SIG-M5 treated with dmso at 0.1 percent for 504 hours (cell line): ENCODE results near the gene SDK2.

Source experiments
- DNase-seq: peaks from one replicate; lab custom pipeline; 2025; ENCODE audit not compliant: unreplicated experiment; lab: John Stamatoyannopoulos, UW

Gene SDK2

DNA sequence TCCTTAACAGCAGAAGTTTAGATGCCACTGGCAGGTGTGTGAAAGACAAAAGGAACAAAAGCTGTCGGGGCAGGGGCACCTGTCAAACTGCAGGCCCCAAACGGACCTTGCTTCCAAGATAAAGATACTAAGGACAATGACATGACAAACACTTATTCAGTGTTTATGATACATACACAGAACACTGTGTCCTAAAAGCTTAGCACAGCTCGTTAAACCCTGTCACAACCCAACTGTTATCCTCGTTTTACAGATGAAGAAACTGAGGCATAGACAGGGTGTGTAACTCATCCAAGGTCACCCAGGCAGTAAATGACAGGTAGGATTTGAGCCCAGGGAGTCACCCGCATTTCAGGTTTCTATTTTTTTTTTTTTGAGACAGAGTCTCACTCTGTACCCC is 9.6 kb downstream of the SDK2 start:
- DNase-seq = no peak

DNA sequence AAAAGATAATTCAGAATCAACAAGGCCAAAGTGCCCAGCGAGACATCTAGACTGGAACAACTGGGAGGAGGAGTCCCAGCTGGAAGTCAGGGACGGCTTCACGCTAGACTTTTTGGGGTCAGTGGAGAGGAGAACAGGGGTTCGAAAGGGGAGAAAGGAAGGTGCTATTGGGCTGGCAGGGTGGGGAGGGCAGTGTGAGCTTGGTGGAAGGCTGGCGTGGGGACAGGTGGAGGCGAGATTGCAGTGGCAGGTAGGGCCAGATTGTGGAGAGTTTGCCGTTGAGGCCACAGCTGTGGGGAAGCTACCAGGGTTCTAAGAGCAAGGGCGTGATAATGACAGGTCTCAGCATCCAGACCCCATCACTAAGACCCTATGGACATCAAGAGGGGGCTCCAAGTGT is 10.5 kb downstream of the SDK2 start:
- DNase-seq = no peak

DNA sequence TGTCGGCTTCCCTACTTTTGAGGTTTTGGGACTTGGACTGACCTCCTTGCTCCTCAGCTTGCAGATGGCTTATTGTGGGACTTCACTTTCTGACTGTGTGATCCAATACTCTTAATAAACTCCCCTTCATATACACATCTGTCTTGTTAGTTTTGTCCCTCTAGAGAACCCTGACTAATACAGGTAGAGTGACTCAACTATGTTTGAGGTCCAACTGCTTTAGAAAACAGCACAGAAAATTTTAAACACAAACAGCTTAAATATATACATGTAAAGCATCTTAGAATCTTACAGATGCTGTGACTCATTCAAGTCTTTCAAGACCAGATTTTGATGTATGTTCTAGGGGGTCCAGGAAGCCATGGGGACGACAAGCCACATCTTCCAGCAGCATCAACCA is 11.7 kb downstream of the SDK2 start:
- DNase-seq = no peak

DNA sequence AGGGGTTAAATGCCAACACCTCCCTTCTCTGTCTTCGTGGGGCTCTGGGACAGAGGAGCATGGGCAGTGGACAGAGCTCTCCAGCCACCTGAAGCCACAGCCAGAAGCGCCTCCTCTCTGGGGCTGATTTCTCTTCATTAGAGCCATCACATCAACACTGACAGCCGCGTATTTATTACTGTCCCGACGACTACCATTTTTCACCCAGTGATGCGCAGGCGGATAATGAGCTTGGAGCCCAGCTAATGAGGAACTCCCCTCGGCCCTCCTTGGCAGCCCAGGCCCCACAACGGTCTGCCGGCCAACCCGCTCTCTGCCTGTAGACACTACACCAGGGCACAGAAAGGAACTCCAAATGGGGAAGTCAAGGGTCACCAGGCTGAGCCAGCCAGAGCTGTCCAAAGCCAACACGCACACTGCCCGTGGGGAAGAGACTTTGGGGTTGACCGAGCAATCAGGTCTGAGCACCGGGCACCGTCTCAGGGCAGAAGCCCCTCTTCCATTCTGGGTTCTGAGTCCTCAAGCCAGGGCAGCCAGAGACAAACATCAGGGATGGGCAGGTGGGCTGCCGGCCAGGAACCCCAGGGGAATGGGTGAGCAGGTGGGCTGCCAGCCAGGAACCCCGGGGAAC is 13.2 kb downstream of the SDK2 start:
- no peak for DNase-seq

DNA sequence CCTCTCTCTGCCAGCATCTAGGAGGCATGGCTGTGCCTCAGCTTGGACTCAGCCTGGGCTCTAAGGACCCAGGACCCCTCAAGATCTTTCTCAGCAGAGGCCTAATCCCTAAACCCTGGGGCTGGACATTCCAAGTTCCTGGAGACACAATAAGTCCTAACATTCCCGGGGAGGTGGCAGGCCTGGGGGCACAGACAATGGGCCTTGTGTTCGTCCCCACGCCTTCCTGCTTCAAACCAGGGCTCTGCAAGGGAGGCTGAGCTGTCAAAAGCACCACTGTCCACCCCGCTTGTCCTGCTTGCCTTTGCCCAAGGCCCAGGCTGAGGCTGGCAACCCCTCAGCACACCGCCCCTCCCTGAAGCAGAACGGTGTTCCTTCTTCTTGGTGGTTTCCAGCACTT is 13.7 kb downstream of the SDK2 start:
- DNase-seq = no peak

DNA sequence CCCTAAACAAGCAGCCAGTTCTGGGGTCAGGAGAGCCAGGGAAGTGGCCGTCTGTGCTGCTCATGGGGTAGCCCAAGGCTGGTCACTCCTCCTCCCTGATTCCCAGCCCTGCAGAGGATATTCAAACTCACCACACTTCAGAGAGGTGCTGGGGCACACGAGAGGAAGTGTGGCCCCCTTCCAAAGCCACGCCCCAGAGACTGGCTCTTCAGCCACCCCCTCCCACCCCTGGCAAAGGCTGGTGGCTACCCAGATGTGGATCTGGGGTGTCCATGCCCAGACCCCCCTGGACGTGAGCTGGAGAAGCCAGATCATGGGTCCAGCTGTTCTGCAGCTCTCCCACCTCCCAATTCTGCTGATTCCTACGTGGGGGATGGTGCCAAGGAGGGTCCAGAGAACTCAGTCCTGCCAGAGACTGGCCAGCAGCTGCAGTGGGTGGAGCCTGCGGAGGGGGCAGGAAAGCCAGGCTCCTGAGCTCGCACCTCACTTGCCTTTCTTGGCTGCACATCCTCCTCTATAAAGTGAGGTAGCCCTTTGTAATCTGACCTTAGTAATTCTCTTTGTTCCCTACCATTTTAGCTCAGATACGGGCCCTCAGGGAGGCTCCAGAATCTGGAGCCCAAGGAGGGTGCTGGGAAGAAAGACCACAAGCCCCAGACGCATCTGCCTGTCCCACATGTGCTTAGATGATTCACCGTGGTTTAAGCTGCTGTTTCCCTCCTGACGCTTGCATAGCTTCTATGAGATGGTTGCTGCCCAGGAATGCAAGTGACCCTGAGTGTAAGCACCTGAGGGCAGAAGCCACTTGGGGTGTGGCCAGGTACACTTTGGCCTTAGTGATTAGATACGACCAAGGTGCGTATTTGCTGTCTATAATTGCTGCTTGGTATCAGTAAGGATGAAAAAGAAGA is 15.3 kb downstream of the SDK2 start:
- DNase-seq = no peak

DNA sequence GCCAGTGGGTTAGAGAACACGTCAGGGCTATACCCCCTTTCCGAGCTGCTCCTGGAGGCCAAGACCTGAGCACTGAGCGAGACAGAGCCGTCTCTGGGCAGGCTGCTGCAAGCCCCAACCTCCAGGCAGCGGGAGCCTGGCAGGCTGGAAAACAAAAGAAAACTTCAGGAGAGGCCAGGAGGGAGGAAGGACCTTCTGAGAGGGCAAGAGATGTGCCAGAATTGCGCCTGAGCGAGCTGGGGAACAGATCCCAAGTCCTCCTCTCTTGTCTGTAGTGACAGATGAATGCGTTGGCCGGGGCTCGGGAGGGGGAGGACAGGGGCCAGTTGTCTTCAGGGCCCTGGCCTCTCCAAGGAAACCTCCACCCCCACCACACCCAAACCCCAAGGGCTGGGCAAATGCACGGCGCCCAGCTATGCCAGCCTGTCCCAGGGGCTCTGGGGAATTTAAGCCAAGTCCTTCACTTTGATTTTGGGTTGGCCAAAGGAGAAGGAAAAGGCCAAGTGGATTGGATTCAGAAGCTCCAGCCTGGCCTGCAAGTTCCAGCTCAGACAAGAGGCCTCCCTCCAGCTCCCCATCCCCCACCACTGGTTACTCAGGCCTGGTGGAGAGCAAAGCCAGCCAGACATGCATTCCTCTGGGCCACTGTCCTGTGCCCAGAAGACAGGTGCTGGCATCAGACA is 18.1 kb downstream of the SDK2 start:
- DNase-seq = no peak

DNA sequence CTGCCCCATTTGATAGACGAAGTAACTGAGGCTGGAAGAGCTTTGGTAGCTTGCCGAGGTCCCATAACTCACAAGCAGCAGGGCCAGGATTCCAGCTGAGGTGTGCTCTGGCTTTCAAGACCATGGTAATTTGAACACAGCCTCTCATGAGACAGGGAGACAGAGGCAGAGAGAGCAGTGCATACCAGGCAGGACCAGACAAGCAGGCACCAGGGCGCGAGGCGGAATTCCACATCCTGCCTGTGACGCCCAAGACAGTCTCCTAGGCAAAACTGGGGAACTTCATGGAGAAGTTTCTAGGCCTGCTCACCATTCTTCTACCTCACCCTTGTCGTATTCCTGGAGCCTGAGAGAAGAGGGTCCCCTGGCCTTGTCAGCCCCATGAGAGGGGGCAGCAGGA is 19.2 kb downstream of the SDK2 start:
- no peak for DNase-seq

DNA sequence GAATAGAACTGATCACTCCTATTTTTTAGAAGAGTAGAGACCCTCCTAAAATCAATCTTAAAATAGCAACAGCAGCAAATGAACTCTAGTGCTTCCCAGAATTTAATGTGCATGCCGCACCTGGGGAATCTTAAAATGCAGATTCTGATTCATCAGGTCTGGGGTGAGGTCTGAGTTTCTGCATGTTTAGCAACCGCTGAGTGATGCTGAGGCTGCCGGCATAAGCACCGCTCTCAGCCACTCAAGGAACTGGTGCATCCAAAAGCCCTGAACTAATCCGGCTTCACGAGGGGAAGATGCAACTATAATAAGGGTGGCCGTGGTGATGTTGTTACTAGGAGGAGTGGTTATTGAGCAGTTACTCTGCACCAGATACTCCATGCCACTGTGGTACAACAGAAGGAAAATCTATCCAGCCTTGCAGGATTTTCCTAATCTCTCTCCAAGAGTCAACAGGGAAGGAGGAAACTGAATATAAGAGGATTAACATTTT is 19.7 kb downstream of the SDK2 start:
- DNase-seq = no peak

DNA sequence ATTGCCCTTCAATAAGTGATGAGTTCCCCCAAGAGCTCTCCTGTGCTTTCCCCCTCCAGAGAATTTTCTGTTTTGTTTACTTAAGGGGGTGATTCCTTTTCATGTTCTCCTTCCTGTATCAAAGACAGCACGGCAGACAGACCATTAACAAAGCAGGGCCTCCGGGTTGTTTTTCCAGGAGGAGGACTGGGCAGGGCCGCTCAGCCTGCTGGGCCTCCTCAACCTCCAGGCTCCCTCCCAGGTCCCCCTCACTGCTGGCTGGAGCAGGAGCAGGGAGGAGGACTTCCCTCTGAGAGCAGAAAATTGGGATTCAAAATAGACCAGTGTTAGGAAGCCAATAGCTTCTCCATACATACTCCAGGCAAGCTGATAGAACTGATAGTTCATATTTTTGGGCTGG is 20.4 kb downstream of the SDK2 start:
- DNase-seq = no peak

DNA sequence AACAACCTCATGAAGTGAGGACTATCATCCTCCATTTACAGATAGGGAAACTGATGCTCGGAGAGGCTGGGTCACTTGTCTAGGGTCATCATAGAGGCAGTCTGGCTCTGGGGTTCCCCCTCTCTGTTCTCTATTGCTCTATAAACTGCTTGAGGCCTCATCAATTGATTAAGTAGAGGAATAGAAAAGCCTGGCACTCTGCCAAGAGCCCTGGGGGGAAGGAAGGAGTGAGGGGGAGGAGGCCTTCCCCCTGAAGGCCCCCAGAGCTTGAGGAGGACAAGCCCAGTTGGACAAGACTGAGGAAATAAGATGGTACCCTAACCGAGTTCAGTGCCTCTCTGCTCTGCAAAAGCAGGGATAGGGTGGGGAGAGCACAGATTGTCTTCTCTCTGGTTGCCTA is 21.0 kb downstream of the SDK2 start:
- DNase-seq = no peak

DNA sequence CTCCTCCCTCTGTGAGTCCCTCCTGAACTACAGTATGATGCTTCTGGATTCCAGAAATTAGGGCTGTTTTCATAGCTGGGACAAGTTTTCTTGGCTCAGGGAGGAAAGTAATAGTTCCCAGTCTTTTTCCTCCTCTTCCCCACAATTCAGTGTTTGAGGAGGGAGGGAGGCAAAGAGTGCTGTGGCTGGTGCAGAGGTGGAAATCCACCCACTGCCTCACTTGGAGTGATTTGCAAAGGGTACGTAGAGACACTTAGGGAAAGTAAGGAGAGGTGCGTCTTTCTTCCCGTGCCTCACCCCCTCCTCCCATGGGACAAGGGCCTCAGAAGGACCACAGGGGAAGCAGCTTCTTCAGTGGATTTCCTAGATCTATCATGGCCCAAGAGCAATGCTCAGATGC is 21.9 kb downstream of the SDK2 start:
- no peak for DNase-seq

DNA sequence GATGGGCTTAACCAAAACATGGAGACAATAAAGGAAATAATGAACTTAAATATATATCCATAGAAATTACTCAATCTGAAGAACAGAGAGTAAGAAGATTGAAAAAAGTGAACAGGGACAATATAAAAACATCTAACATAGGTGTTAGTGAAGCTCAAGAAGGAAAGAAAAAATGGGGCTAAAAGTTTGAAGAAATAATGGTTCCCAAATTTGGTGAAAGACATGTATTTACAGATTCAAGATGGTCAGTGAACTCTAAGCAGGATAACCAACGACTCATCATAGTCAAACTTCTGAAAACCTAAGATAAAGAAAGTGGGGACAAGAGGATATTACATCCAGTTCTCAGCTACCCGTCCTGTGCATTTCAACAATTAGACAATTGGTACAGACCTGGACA is 22.6 kb downstream of the SDK2 start:
- no peak for DNase-seq

DNA sequence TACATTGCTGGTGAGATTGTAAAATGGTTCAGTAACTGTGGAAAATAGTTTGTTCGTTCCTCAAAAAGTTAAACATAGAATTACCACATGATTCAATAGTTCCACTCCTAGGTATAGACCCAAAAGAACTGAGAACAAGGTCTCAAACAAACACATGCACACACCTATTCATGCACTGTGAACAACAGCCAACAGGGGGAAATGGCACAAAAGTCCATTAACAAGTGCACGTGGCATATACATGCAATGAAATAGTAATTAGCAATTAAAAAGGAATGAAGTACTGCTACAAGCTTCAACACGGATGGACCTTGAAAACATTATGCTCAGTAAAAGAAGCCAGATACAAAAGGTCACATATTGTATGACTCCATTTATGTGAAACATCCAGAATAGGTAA is 23.8 kb downstream of the SDK2 start:
- DNase-seq = no peak

DNA sequence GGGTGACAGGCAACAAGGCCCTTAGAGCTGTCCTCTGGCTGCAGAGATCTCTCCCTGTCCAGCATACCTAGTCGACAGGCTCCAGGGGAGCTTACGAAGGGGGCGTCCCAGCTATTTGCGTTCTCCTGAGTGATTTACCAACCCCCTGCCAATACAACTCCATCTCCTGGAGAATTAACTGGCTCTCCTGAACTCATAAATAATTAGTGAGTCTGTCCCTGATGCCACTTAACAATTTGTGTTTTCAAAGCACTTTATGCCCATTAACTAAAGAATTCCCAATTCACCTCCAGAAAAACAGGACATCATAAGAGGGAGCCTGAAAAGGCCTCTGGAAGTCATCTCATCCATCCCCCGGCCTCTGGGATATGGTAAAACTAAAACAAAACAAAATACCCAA is 26.7 kb downstream of the SDK2 start:
- DNase-seq = no peak

DNA sequence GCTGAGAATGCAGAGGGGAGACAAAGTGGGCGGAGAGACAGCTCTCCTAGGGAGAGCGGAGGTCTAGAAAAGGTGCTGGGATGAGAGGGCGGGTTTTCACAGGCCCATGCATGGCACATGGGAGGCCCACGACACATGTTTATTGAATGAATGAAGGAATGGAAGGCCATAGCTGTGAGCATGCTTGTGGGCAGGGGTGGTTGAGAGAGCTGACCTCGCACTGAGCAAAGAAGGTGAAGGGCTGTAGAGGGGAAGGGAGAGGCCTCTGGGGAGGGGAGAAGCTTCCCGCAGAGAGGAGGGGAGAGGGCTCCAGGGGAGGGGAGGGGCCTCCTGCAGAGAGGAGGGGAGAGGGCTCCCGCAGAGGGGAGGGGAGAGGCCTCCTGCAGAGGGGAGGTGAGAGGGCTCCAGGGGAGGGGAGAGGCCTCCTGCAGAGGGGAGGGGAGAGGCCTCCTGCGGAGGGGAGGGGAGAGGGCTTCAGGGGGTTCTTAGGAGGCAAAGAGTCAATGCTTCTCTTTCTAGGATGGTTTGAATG is 27.3 kb downstream of the SDK2 start:
- no peak for DNase-seq

DNA sequence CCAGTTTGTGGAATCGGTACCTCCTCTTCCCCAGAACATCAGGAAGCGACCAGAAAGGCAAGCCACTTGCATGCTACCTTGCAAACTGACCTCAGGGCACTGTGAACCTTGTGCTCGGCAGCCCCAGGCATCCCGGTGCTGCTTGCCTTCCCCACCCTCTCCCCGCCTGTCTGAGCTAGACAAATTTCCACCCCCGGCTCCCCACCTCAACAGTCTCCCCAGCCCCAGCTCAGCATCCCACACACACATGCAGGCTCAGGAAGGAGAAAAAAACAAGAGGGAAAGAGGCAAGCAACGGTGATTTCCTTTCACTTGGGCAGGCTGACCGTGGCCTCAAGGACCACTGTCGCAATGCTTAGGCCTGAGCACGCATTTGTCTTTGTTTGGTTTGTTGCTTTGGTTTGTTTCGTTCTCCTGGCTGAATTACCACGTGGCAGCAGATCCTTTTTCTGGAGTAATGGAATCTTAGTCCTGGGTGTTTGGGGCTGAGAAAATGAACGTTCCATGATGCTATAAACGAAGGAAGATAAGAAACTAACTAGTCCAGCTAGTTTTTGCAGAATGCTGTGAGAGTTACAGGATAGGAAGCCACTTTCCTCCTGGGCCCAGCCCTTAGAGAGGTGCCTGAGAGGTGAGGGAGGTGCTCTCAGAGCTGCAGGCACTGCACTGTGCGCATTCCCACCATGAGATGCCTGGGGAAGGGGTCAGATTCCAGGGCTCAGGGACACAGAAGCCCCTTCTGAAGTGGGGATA is 27.9 kb downstream of the SDK2 start:
- DNase-seq = no peak

DNA sequence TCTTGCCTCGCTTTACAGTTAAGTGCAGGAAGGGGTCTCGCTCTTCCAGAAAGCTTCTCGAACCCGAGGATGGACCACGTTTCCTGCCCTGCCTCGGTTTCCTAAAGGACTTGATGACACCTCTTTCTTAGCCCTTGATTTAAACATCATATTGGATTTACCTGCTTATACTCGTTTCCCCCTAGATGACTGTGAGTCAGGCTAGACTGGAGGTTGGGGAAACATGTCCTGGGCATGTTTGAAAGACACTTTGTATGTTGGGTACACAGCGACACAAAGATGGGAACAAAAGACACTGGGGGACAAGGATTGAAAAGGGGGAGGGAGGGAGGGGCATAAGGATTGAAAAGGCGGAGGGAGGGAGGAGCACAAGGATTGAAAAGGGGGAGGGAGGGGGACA is 30.0 kb downstream of the SDK2 start:
- DNase-seq = no peak

DNA sequence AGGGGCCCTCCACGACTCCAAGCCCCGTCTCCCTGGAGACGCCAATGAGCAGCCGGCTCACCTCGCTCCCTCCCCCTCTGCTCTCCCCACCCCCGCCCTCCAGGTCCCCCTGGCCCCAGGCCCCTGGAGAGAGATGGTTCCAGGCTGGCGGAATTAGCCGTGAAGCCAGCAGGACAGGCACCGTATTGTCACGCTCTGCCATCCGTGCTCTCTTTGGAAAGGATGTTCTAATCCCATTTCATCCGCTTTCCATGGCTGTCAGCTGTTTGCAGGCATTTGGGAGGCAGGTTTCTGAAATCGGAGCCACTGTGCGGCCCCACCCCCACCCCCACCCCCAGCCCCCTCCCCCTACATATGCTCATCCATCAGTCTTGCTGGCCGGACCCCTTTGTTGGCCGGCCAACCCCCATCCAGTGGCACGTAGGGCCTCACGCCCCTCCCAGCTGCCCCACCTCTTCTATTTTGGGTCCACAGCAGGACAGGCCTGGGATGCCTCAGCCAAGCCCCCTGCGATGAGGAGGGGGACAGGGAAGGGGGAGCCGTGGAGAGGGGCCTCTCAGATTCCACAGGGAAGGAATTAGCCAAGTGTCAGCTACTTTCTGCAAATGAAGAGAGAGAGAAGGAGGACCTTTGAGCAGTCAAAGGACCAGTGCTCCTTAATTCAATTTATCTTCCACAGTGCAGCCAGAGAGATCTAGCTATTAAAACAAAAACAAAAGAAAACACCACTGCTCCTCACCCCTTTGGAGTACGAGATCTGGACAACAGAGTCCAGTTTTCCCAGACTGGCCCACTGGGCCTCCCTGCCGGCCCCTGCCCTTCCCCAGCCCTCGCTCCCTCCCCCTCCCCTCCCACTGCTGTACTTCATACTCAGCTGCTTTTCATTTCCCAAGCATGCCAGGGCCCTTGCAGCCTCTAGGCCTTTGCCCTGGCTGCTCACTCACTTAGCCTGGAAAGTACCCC is 30.7 kb downstream of the SDK2 start:
- no peak for DNase-seq

DNA sequence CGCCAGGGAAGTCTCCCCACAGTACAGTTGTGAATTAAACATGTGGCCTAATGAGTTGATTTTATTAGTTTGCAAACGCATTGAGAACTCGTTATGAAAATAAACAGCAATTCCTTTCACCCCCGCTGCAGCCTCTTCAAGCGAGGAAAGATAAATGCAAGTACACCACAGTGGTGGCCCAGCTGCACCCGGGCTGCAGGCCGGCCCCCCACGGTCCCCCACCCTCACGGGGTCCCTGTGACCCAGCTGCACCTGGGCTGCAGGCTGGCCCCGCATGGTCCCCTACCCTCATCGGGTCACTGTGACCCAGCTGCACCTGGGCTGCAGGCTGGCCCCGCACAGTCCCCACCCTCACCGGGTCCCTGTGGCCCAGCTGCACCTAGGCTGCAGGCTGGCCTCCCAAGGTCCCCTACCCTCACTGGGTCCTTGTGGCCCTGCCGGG is 32.2 kb downstream of the SDK2 start:
- DNase-seq = no peak
